Adrenal gland (tissue), 5 donors: ENCODE data around the gene SERPINA9.

Experiments
- CTCF ChIP-seq, 6 experiments: fragments of 450-650 bp in 4 of 6; fragments of 200-600 bp in 2 of 6; sonication (generic) in 1 of 6; IDR thresholded peaks; 1 replicate in 5 of 6; 2 replicates in 1 of 6; pipeline versions ENCODE4 v1.5.1 to v1.8.0; 2016 to 2021; ENCODE audit warnings: antibody characterized with exemption in 6 of 6, mild to moderate bottlenecking in 2 of 6, moderate library complexity in 1 of 6
- POLR2A ChIP-seq, 2 donors: fragments of 450-650 bp; IDR thresholded peaks; one replicate each; pipeline ENCODE4 v1.6.1; 2017; ENCODE audit warnings: antibody characterized with exemption in 2 of 2, mild to moderate bottlenecking in 2 of 2, moderate library complexity in 1 of 2
- donor health status: DM: no; HTN: no; CAD: no.

DNA sequence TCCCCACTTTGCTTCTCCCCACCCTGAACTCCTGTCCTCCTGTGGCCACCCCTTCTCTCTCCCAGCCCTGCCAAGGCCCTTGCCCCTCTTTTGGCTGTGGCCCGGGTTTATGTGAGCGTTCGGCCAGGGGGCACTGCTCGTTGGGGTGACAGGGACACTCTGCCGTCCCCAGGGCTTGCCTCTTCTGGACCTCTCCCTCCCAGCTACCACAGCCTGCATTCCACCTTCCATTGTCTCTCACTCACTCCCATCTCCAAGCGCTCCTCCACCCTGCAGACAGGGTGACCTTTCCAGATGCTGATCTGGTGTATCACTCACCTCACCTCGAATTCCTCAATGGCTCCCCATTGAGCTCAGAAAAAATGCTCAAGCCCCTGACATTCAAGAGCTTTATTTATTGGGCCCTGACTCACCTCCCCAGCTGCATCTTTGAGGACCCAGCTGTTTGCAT, 1.4 kb downstream of the SERPINA9 start:
- no peak for TF ChIP-seq CTCF (IDR thresholded peaks at IDR 0.05)
- TF ChIP-seq POLR2A (IDR thresholded peaks at IDR 0.05): no peak
